ENCODE measurements around the gene NOTCH4. TPM values are rescaled to one million over a fixed set of nuclear protein-coding genes. Genes with fewer than 3 reads are reported as not detected.
A peak's percentile ranks its signal among the peaks of the same experiment; 100 is the strongest.

The NOTCH4 gene
- total RNA-seq, 2 experiments from 2014 or later, result 0.47 to 0.53 TPM

GRCh38 chr6:32156891-32157290, 67.0 kb downstream of the NOTCH4 start:
- ATAC-seq (ENCODE audit: poor library complexity), result no peak
- peaks cover 41% of the 10 kb centered on the region for H3K4me1 Mint-ChIP-seq (ENCODE audit: low read depth)
- no peak overlapping the region for H3K27ac Mint-ChIP-seq
- H3K27me3 Mint-ChIP-seq, result peaks cover 3% of the 10 kb centered on the region
- DNase-seq, result no peak
- no peak overlapping the region for H3K4me3 Mint-ChIP-seq
- TF ChIP-seq, protein P1, sequence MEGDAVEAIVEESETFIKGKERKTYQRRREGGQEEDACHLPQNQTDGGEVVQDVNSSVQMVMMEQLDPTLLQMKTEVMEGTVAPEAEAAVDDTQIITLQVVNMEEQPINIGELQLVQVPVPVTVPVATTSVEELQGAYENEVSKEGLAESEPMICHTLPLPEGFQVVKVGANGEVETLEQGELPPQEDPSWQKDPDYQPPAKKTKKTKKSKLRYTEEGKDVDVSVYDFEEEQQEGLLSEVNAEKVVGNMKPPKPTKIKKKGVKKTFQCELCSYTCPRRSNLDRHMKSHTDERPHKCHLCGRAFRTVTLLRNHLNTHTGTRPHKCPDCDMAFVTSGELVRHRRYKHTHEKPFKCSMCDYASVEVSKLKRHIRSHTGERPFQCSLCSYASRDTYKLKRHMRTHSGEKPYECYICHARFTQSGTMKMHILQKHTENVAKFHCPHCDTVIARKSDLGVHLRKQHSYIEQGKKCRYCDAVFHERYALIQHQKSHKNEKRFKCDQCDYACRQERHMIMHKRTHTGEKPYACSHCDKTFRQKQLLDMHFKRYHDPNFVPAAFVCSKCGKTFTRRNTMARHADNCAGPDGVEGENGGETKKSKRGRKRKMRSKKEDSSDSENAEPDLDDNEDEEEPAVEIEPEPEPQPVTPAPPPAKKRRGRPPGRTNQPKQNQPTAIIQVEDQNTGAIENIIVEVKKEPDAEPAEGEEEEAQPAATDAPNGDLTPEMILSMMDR (IDR thresholded peaks at IDR 0.05), result no peak
- intact Hi-C loops (cut with DNase I, micrococcal nuclease), result loop anchor here in 1 of 2 experiments (1.0 to 10.0 kb wide), 2 partner anchors 15 to 112 kb away; no protein-coding TSS in a partner anchor
- Histone ChIP-seq H3K27ac (ENCODE audit: low read depth in 1 of 2, low read length in 2 of 2) (no peak overlapping the region), H3K27me3 (ENCODE audit: control insufficient read depth in 1 of 2, insufficient read depth in 2 of 2, low read length in 2 of 2) (no peaks in the 10 kb centered on the region), H3K4me3 (ENCODE audit: low read length) (no peak overlapping the region), H3K9me3 (ENCODE audit: control insufficient read depth in 1 of 2, insufficient read depth in 1 of 2, low read length in 2 of 2) (no peaks in the 10 kb centered on the region), H3K4me1 (ENCODE audit: insufficient read depth, low read length) (peaks cover 39% of the 10 kb centered on the region), H3K36me3 (ENCODE audit: insufficient read depth, low read length) (peaks cover 13% of the 10 kb centered on the region)
- H3K36me3 Mint-ChIP-seq (ENCODE audit: low read depth), result peaks cover 30% of the 10 kb centered on the region
- POLR2A ChIA-PET, result no interaction called here
- H3K9me3 Mint-ChIP-seq, result no peaks in the 10 kb centered on the region
- CTCF ChIA-PET, result no interaction called here

- Mint-ChIP-seq H3K4me3 (peak overlapping the region; percentile 96), H3K4me1 (ENCODE audit: low read depth) (peaks cover 60% of the 10 kb centered on the region), H3K27ac (peak overlapping the region; percentile 88), H3K36me3 (ENCODE audit: low read depth) (peaks cover 29% of the 10 kb centered on the region), H3K27me3 (peaks cover 18% of the 10 kb centered on the region), H3K9me3 (no peaks in the 10 kb centered on the region)
- ChIA-PET CTCF (interaction anchor here (1.2 to 1.3 kb wide), 3 partner anchors 27 to 41 kb away, joined by 5 to 9 read pairs (median 8); partner anchors contain the start of gene ATF6B), POLR2A (interaction anchor here (0.8 to 1.2 kb wide), 6 partner anchors 10 to 107 kb away, joined by 3 to 10 read pairs (median 4); partner anchors contain the start of genes AGPAT1, ATF6B, EGFL8 and FKBPL)
- H3K27ac ChIP-seq (ENCODE audit: low read depth in 1 of 2, low read length in 2 of 2), result peak overlapping the region; percentile 51 to 67
- DNase-seq (peak; percentile 43 to 85 (median 59)), ATAC-seq (ENCODE audit: poor library complexity) (peak; percentile 64)
- TF ChIP-seq, protein P1 (IDR thresholded peaks at IDR 0.05), result peak; percentile 71
- peaks cover 13% of the 10 kb centered on the region for H3K36me3 ChIP-seq (ENCODE audit: insufficient read depth, low read length)
- H3K27me3 ChIP-seq (ENCODE audit: control insufficient read depth in 1 of 2, insufficient read depth in 2 of 2, low read length in 2 of 2), result peaks cover 0 to 6% of the 10 kb centered on the region in 2 experiments
- H3K4me3 ChIP-seq (ENCODE audit: low read length), result peak overlapping the region; percentile 80
- peaks cover 49% of the 10 kb centered on the region for H3K4me1 ChIP-seq (ENCODE audit: insufficient read depth, low read length)
- no peaks in the 10 kb centered on the region for H3K9me3 ChIP-seq (ENCODE audit: control insufficient read depth in 1 of 2, insufficient read depth in 1 of 2, low read length in 2 of 2)
- intact Hi-C loops (cut with DNase I, micrococcal nuclease), result loop anchor here (1.0 to 10.0 kb wide), 7 partner anchors 24 to 110 kb away; partner anchors contain the start of genes FKBPL (in 2 of the 2) and RNF5 (in 1 of the 2)
Measured at GRCh38 chr6:32154514-32155161, 69.2 kb downstream of the NOTCH4 start.

DNA sequence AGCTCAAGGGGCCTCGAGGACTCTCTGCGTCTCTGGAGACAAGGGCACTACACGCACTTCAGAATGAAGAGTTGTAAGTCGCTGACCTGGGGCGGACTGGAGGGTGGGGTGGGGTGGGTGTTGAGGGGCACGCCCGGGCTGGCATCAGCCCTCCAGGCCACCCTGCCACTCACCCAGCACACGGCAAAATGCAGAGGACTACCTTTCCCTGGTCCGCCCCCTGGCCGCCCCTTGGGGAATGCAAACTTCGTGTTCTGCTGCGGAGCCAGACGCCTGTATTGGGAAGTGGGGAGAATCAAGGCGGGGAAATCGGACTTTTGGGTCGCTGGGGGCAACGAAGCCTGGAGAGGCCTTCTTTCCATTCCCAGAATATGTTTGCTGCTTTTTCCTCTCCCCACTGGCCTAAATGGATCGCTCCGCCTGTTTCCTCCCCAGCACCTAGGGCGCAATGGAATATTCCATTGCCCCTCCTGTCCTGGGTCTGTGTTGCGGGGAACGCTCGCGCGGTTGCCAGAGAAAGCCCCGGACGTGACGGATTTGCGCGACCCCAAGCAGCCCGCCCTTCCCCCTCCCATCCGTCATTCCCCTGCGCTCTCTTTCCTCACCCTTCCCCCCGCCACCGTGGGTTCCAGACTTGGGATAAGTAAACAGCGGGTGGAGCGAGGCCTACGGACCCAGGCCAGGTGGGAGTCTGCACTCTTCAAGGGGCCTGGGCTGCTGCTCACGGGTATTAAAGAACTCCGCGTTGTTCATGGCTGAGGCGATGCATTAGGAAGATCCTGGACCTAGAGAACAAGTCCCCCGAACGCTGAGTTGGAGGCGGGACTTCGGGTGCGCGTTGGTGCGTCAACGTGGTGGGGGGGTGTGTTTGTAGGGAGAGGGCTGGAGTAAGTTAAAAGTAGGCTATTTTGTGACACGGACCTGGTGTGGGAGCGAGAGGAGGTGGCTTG, 70.0 kb downstream of the NOTCH4 start, which contains the start of gene PPT2:
Gene PPT2, plus strand, starts transcription at position 578 of the 950 bp plus-strand sequence. CDS start 454 bp downstream, outside the sequence.
- H3K36me3 ChIP-seq (ENCODE audit: insufficient read depth, low read length), result peaks cover 13% of the 10 kb centered on the region
- peaks cover 27% of the 10 kb centered on the region for H3K36me3 Mint-ChIP-seq (ENCODE audit: low read depth)
- intact Hi-C loops (cut with DNase I, micrococcal nuclease), result loop anchor here (1.0 to 10.0 kb wide), 6 partner anchors 23 to 109 kb away; partner anchors contain the start of genes FKBPL (in 2 of the 2) and RNF5 (in 1 of the 2)
- H3K4me1 Mint-ChIP-seq (ENCODE audit: low read depth), result peaks cover 65% of the 10 kb centered on the region
- peaks cover 57% of the 10 kb centered on the region for H3K4me1 ChIP-seq (ENCODE audit: insufficient read depth, low read length)
- ChIA-PET CTCF (interaction anchor here (1.2 to 1.3 kb wide), 3 partner anchors 26 to 42 kb away, joined by 5 to 9 read pairs (median 8); partner anchors contain the start of gene ATF6B), POLR2A (interaction anchor here (0.5 to 1.2 kb wide), 7 partner anchors 11 to 106 kb away, joined by 3 to 10 read pairs (median 5); partner anchors contain the start of genes AGPAT1, ATF6B, EGFL8 and FKBPL)
- peak within 1 kb of the TSS; percentile 51 to 67 for H3K27ac ChIP-seq (ENCODE audit: low read depth in 1 of 2, low read length in 2 of 2)
- TF ChIP-seq, protein P1 (IDR thresholded peaks at IDR 0.05), result no peak
- peak within 1 kb of the TSS; percentile 80 for H3K4me3 ChIP-seq (ENCODE audit: low read length)
- H3K27me3 Mint-ChIP-seq, result peaks cover 22% of the 10 kb centered on the region
- peak within 1 kb of the TSS; percentile 88 for H3K27ac Mint-ChIP-seq
- ATAC-seq (ENCODE audit: poor library complexity) (peak; percentile 67), DNase-seq (peak; percentile 38 to 88 (median 64))
- peaks cover 0 to 4% of the 10 kb centered on the region in 2 experiments for H3K9me3 ChIP-seq (ENCODE audit: control insufficient read depth in 1 of 2, insufficient read depth in 1 of 2, low read length in 2 of 2)
- H3K9me3 Mint-ChIP-seq, result no peaks in the 10 kb centered on the region
- H3K27me3 ChIP-seq (ENCODE audit: control insufficient read depth in 1 of 2, insufficient read depth in 2 of 2, low read length in 2 of 2), result peaks cover 4 to 14% of the 10 kb centered on the region in 2 experiments
- peak within 1 kb of the TSS; percentile 96 for H3K4me3 Mint-ChIP-seq

Measured in CD4-positive, alpha-beta T cell (primary cell).